GM21737 (cell line): Measurements from ENCODE around the gene ARHGEF17.
A peak's percentile ranks its signal among the peaks of the same experiment; 100 is the strongest.
"Not testable (repeated sequence)": the region's sequence is repeated elsewhere in the genome, so short reads cannot be mapped to it uniquely, and the experiment has no call there.

Source experiments
- ATAC-seq: cut with Tn5 transposase; IDR thresholded peaks from one replicate; pipeline ENCODE4 v1.9.1; 2021; ENCODE audit warnings: mild to moderate bottlenecking, moderate library complexity; ENCODE audit not compliant: unreplicated experiment

Gene ARHGEF17

GRCh38 chr11:73271936-73272679, 36.0 kb upstream of the ARHGEF17 start, which contains the start of gene P2RY6:
Gene P2RY6 (plus strand): TSS chr11:73272338. CDS start chr11:73296519, 24,181 bp downstream.
- ATAC-seq = no peak

GRCh38 chr11:73272680-73273038, 35.4 kb upstream of the ARHGEF17 start:
- no peak for ATAC-seq

DNA sequence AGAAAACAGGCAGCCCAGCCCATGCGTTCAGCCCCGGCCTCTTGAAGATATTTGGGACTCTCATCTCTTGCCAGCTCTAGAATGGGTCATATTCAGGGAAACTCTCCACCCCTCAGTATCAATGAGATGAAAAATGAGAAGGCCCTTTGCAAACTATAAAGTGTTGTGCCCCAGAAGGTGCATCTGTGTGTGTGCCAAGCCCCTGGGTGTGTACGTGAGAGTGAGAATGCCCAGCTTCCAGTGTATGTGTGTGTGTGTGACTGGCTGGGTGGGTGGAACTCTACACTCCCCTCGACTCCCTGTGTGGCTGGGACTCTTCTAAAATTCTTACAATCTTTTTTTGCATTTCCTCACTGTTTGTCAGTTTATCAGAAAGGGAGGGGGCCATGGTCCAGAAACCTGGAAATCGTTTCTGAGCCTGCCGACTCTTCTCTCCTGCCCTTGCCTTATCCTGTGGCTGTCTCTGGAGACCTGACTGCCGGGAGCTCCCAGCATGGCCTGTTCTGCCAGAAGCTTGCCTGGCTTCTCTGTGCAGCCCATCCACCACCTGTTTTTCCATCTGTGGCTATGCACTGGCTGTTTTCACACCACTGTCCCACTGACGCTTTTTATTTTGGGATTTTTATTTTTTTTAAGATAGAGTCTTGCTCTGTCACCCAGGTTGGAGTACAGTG, 34.7 kb upstream of the ARHGEF17 start:
- no peak for ATAC-seq

DNA sequence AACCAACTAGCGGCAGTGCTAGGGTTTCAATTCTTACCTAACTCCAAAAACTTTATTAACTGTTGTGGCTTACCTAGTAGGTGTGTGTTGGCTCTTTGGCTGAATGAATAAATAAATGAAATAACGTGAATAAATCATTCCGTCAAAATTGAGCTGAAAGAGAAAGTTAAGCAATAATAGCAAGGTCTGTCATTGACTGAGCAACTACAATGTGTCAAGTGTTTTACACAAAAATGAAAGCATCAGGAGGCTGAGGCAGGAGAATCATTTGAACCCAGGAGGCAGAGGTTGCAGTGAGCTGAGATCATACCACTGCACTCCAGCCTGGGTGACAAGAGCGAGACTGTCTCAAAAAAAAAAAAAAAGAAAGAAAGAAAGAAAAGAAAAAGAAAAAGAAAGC, 33.9 kb upstream of the ARHGEF17 start:
- not testable (repeated sequence) for ATAC-seq

- no peak for ATAC-seq
These were observed 33.2 kb upstream of the ARHGEF17 start for GRCh38 chr11:73274722-73275380.

DNA sequence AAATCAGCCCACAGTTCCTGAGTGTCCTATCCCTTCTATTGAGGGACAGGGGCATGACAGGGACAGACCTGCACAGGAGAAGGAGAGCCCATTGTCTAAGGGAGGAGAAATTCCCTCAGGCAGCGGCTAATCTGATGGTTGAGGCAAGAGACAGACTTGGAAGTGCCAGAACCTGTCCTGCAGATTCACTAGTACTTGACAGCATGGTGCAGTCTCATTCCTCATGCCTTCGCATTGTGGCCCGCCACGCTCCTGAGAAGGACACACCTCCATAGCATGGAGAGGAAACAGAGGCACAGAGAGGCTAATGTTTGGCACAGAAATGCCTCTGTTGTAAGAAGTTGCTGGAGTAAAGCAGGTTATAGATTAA, 32.7 kb upstream of the ARHGEF17 start:
- no peak for ATAC-seq

DNA sequence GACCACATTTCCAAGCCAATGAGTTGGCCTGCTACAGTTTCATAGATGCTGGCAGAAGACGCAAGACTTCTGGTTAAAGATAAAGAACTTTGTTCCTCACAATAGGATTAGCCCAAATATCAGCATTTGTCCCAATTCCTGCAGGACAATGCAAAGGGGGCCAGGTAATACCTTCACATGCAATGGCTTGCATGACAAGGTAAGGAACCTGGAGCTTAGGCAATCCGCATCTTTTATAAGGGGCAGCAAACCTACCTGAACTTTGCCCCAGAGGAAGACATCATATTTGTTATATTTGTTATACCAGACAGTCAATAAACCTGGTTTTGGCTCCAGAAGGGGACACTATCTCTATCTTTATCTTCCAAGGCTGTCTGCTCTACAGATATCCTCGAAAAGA, 30.6 kb upstream of the ARHGEF17 start:
- ATAC-seq = no peak

GRCh38 chr11:73280626-73281025, 27.4 kb upstream of the ARHGEF17 start:
- ATAC-seq = no peak

GRCh38 chr11:73281201-73281741, 26.8 kb upstream of the ARHGEF17 start:
- no peak for ATAC-seq

- no peak for ATAC-seq
These were observed 26.0 kb upstream of the ARHGEF17 start for GRCh38 chr11:73281796-73282660.

GRCh38 chr11:73283276-73284000, 24.6 kb upstream of the ARHGEF17 start:
- no peak for ATAC-seq

DNA sequence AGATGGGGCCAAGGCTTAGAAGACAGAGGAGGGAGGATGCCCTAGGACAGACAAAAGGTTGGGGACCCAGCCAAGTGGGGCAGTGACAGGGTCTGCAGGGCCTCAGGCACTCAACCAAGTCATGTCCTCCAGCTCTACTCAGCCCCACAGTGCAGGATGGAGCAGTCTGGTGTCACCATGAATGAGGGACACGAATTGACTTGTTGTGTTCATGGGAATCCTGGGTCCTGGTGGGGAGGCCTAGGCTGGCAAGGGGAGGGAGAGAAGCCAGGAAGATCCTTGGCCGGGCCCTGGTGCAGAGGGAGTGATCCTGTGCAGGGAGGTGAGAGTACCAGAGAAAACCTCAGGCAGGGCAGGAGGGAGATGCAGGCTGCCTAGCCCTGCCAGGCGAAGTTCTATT, 24.0 kb upstream of the ARHGEF17 start:
- ATAC-seq = no peak

DNA sequence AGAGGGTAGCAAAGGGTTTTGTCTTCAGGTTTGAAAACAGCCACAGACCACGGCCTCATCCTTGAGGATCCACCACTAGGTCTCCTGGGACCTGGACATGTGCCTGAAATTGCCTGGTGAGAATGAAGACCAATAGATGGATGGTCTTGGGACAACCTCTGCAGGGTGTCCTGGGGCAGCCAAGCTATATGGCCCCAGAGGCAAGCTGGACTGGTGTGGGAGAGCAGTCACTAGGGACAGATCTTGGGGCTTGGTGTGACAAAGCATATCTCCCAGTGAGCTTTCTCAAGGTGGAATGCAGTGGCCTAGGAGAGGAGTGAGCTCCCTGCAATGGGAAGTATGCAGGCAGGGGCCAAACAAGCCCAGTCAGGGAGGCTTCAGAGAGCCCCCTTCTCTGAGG, 22.4 kb upstream of the ARHGEF17 start:
- ATAC-seq = no peak

DNA sequence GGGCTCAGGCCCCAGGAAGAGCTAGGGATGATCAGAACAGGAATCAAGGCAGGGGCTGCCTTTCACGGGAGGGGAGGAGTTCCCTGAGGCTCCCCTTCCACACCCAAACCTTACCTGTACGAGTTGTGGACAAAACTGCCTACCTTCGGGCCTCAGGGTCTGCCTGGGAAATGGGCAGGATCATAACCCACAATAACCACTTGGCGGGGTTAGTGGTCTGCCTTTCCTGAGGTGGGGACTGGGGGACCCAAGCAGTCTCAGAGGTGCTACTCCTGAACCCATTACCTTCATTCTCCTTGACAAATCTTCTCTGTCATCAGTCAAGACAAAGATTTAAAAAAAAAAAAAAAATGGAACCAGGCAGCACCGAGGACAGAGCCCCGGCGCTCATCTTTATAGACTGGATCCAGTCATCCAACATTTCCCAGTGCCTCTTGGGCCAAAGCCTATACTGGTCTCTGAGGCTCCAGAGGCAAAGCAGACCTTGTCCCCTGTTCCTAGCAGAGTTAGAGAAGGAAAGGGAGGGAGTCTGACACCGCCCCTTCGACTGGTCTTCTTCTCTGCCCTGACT, 21.8 kb upstream of the ARHGEF17 start:
- ATAC-seq = no peak

GRCh38 chr11:73287400-73288101, 20.5 kb upstream of the ARHGEF17 start:
- ATAC-seq = no peak

GRCh38 chr11:73288192-73288872, 19.7 kb upstream of the ARHGEF17 start:
- peak; percentile 22 for ATAC-seq

DNA sequence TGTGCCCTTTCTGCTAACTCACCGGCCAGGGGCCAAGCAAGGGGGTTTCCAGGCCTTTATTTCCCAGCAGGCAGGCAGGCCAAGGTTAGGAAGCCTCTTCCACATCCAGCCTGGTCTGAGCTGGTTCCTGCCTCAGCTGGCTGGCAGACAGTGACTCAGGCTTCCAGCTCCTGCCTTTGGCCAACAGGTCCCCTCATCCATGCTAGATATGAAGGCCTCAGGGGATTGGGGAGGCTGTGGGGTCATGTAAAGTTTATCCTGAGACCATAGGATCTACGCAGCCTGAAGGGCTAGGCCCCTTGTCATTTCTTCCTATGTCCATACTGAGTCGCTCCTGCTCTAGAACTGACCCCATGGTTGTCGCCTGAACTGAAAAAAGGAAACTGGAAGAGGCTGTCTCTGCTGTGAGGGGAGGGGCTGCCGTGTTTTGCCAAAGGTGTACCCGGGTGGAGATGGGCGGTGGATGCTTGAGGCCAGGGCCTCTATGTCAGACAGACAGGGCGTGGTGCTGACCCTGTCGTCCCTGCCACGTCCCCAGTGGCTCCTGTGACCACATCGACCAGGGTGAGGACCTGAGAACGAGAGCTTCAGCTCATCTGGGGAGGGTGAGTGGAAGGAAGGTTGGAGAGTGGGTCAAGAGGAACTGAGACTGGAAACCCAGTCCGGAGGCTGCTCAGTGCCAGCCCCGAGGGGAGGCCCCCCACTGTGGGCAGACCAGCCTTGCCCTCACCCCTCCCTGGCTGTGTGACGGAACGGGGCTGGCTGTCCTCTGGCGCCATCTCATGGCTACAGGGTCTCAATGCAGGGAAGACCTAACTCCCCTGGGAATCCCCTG, 19.0 kb upstream of the ARHGEF17 start:
- peak; percentile 58 for ATAC-seq

DNA sequence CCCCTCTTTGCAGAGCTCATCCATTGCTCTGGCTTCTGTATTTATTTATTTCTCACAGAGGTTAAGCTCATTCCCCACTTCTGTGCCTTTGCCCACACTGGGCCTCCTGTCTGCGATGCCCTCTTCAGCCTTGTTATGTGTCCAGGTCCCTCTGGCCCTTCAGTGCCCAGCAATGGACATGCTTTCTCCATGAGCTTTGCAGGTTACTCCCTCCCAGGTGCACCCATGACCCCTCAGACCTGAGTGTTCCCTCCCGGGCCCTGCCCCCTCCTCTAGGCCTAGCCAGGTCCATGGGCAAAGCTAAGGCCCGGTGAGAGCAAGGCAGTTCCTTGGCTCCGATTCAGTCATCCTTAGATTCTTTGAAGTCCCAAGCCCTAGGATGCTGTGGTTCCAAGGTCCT, 17.5 kb upstream of the ARHGEF17 start:
- no peak for ATAC-seq
